HEK293T (cell line): Measurements from ENCODE around the gene ZBTB20.

Experiments
- CTCF ChIA-PET: fragments of 350-600 bp; formaldehyde crosslinking; extraction: SDS; loops from one replicate; lab custom pipeline; 2021; ENCODE audit warnings: antibody characterized with exemption, inconsistent platforms; lab: Yijun Ruan, JAX
- POLR2A ChIA-PET: fragments of 350-600 bp; formaldehyde crosslinking; extraction: SDS; loops from one replicate; lab custom pipeline; 2020; ENCODE audit warnings: antibody characterized with exemption, inconsistent platforms; lab: Yijun Ruan, JAX
- DNase-seq: peaks from one replicate; pipeline ENCODE4 v3.0.0; 2012; ENCODE audit warnings: mixed read lengths; ENCODE audit errors: extremely low spot score
- ARNT ChIP-seq: fragments of 450-650 bp; IDR thresholded peaks from 2 replicates; pipeline ENCODE4 v1.6.1; 2017; ENCODE audit warnings: mild to moderate bottlenecking
- BHLHE40 ChIP-seq: fragments of 450-650 bp; IDR thresholded peaks from 2 replicates; pipeline ENCODE4 v1.6.1; 2016; ENCODE audit warnings: mild to moderate bottlenecking, moderate library complexity, borderline replicate concordance
- CTBP1 ChIP-seq: fragments of 450-650 bp; IDR thresholded peaks from 2 replicates; pipeline ENCODE4 v1.6.1; 2016; ENCODE audit warnings: borderline replicate concordance
- ELF4 ChIP-seq: fragments of 450-650 bp; IDR thresholded peaks from 2 replicates; pipeline ENCODE4 v1.6.1; 2017; ENCODE audit warnings: antibody characterized with exemption
- FOXA1 ChIP-seq: fragments of 450-650 bp; IDR thresholded peaks from 2 replicates; pipeline ENCODE4 v1.6.1; 2016; ENCODE audit warnings: mild to moderate bottlenecking
- FOXK2 ChIP-seq: fragments of 450-650 bp; IDR thresholded peaks from 2 replicates; pipeline ENCODE4 v1.6.1; 2016; ENCODE audit warnings: mild to moderate bottlenecking
- FOXM1 ChIP-seq: fragments of 450-650 bp; IDR thresholded peaks from 2 replicates; pipeline ENCODE4 v1.6.1; 2017; ENCODE audit warnings: mild to moderate bottlenecking, borderline replicate concordance
- HDGF ChIP-seq: fragments of 450-650 bp; IDR thresholded peaks from 2 replicates; pipeline ENCODE4 v1.6.1; 2017; ENCODE audit warnings: antibody characterized with exemption, borderline replicate concordance
- L3MBTL2 ChIP-seq: fragments of 450-650 bp; conservative IDR thresholded peaks from 2 replicates; pipeline ENCODE4 v1.6.1; 2016; ENCODE audit warnings: mild to moderate bottlenecking
- LEF1 ChIP-seq: fragments of 450-650 bp; IDR thresholded peaks from 2 replicates; pipeline ENCODE4 v1.6.1; 2017; ENCODE audit warnings: mild to moderate bottlenecking, borderline replicate concordance
- NFRKB ChIP-seq: fragments of 450-650 bp; IDR thresholded peaks from 2 replicates; pipeline ENCODE4 v1.6.1; 2016; ENCODE audit warnings: mild to moderate bottlenecking, moderate library complexity
- SP1 ChIP-seq: fragments of 450-650 bp; IDR thresholded peaks from 2 replicates; pipeline ENCODE4 v1.6.1; 2017
- SUZ12 ChIP-seq: fragments of 450-650 bp; IDR thresholded peaks from 2 replicates; pipeline ENCODE4 v1.6.1; 2016; ENCODE audit warnings: mild to moderate bottlenecking
- TARDBP ChIP-seq: fragments of 450-650 bp; IDR thresholded peaks from 2 replicates; pipeline ENCODE4 v1.6.1; 2016
- ZNF384 ChIP-seq: fragments of 450-650 bp; IDR thresholded peaks from 2 replicates; pipeline ENCODE4 v1.6.1; 2016
- TF ChIP-seq, protein P1 (sequence below): fragments of 450-650 bp; IDR thresholded peaks from 2 replicates; pipeline ENCODE4 v1.6.1; 2016

Gene ZBTB20

DNA sequence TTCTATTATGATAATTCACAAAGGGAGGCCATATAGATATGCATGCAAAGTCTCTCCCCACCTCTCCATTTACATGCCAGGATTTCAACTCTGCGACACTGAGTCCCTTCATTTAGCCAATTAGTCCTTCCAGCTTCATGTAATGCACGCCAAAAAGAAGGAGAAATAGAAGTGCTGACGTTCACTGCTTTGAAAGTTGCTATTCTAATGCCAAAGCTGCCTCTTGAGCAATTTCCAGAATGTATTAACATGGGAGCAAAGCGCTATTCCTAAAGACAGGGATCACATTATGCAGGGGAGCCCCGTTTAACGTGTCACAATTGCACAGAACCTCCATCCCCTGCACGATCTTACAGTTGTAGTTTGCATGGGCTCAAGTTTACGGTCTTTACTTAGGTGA lies 722.8 kb downstream of the ZBTB20 start:
- no peak for DNase-seq
- TF ChIP-seq BHLHE40 (no peak), FOXA1 (no peak), TARDBP (no peak), FOXK2 (no peak), NFRKB (no peak), ARNT (no peak), FOXM1 (no peak), CTBP1 (no peak), SUZ12 (no peak), HDGF (no peak), LEF1 (no peak), ZNF384 (no peak), L3MBTL2 (no peak), ELF4 (no peak), SP1 (no peak)
- TF ChIP-seq, protein P1, sequence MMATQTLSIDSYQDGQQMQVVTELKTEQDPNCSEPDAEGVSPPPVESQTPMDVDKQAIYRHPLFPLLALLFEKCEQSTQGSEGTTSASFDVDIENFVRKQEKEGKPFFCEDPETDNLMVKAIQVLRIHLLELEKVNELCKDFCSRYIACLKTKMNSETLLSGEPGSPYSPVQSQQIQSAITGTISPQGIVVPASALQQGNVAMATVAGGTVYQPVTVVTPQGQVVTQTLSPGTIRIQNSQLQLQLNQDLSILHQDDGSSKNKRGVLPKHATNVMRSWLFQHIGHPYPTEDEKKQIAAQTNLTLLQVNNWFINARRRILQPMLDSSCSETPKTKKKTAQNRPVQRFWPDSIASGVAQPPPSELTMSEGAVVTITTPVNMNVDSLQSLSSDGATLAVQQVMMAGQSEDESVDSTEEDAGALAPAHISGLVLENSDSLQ, result no peak
- POLR2A ChIA-PET, result no interaction called here
- CTCF ChIA-PET, result interaction anchor here (0.9 kb wide), 1 partner anchor 26 kb away, joined by 3 read pairs; no protein-coding TSS in a partner anchor

DNA sequence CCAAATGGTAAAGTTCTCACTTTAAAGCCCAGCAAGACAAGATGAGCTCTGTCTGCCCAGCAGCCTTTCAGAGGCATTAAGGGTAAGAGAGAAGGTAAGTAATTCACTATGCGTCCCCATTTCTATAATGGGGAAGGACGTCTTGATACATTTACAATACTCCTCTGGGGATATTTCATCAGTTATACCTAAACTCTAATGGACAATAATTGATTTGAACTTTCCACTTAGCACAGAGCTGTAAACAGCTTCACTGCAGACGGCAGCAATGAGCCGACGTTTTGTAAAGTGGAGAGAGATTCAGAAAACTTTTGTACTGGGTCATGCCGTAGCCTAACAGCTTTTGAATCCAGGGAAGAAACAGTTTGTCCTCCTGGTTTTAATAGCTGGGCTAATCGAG lies 725.9 kb downstream of the ZBTB20 start:
- no peak for DNase-seq
- ChIA-PET CTCF (no interaction called here), POLR2A (no interaction called here)
- TF ChIP-seq LEF1, result no peak
- no peak for TF ChIP-seq FOXK2
- TF ChIP-seq NFRKB, result no peak
- TF ChIP-seq BHLHE40, result no peak
- no peak for TF ChIP-seq L3MBTL2
- no peak for TF ChIP-seq FOXA1
- no peak for TF ChIP-seq ARNT
- no peak for TF ChIP-seq CTBP1
- no peak for TF ChIP-seq FOXM1
- no peak for TF ChIP-seq ZNF384
- TF ChIP-seq HDGF, result no peak
- no peak for TF ChIP-seq ELF4
- no peak for TF ChIP-seq SUZ12
- TF ChIP-seq SP1, result no peak
- TF ChIP-seq TARDBP, result no peak
- TF ChIP-seq, protein P1, result no peak

DNA sequence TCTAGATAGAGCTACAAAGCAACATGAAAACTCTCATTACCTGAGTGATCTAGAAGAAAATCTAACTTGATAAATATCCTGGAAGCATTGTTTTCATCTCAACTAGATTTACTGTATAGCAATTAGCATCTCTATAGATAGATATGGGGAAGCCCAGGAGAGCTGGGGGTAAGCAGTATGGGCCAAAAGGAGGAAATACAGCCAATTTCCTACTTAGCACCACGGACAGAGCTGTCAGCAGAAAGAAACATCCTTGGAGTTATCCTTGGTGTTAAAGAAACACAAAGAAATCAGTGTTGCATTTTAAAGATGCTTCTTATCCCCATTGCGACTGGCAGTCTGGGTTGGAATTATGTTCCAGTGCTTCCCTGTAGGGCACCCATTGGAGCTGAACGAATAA lies 727.0 kb downstream of the ZBTB20 start:
- ChIA-PET POLR2A (no interaction called here), CTCF (interaction anchor here (0.6 kb wide), 1 partner anchor 36 kb away, joined by 4 read pairs; no protein-coding TSS in a partner anchor)
- DNase-seq, result no peak
- TF ChIP-seq FOXA1, result no peak
- TF ChIP-seq ELF4, result no peak
- TF ChIP-seq SUZ12, result no peak
- no peak for TF ChIP-seq L3MBTL2
- no peak for TF ChIP-seq BHLHE40
- no peak for TF ChIP-seq ZNF384
- TF ChIP-seq HDGF, result no peak
- TF ChIP-seq TARDBP, result no peak
- TF ChIP-seq, protein P1, result no peak
- no peak for TF ChIP-seq LEF1
- no peak for TF ChIP-seq FOXM1
- TF ChIP-seq FOXK2, result no peak
- TF ChIP-seq CTBP1, result no peak
- TF ChIP-seq NFRKB, result no peak
- TF ChIP-seq SP1, result no peak
- TF ChIP-seq ARNT, result no peak

DNA sequence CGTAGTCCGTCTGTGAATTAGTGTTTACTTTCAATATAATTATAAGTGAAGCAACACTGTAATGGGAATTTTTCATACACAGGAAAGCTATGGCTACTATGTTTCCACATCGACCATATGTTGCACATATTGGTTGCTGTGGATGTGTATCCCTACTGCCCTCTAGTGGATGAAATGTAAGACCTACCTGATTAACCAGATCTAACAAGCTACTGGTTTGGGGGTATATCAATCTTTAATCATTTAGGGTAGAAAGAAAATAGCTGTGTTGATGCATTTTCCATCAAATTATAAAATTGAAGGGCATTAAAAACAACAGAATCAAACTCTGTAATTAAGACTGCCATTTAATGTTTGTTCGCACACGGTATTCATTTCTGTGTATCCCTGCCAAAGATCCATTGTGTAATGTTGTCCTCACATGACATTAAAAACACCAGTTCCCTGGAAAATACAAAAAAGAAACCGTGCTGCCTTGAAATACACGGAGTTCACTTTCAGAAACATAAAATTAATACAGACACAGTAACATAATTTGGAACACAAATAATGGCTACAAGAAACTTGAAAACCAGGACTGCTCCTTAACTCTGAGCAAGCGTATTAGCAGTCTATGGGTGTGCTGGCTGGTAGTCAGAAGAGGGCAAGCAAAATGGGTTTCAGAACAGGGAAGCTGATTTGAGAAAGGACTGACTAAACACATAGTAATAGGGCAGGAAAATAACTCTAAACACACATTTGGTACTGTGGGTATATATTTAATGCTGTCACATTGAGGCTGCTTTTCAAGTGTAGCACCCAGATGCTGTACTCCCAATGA lies 728.2 kb downstream of the ZBTB20 start:
- TF ChIP-seq ZNF384, result no peak
- TF ChIP-seq TARDBP, result no peak
- no peak for TF ChIP-seq SP1
- TF ChIP-seq, protein P1, result no peak
- TF ChIP-seq L3MBTL2, result no peak
- no peak for TF ChIP-seq HDGF
- no peak for TF ChIP-seq LEF1
- TF ChIP-seq FOXA1, result no peak
- TF ChIP-seq ELF4, result no peak
- no peak for TF ChIP-seq NFRKB
- TF ChIP-seq BHLHE40, result no peak
- no peak for TF ChIP-seq SUZ12
- no peak for TF ChIP-seq CTBP1
- TF ChIP-seq ARNT, result no peak
- POLR2A ChIA-PET, result no interaction called here
- CTCF ChIA-PET, result interaction anchor here (0.7 to 1.6 kb wide), 9 partner anchors 10 to 266 kb away, joined by 3 to 11 read pairs (median 4); no protein-coding TSS in a partner anchor
- DNase-seq, result peak; percentile 56

DNA sequence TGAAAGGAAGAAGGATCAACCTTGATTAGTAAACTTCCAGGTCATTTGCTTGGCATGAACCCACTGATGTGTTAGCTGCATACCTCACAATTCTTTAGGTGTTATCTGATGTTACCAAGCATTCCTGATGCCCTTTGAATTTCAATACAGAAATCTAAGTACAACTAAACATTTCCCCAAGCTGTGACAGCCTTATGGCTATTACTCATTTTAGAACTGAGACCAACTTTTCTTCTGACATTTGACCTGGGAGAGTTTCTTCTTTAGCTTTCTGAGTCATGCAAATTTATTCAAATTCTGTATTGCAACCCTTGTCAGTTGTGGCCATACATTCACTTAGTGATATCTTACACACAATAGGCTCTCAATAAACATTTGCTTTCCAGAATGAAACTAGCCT lies 729.0 kb downstream of the ZBTB20 start:
- DNase-seq, result no peak
- CTCF ChIA-PET, result interaction anchor here (0.7 to 1.6 kb wide), 8 partner anchors 9 to 127 kb away, joined by 3 to 11 read pairs (median 4); no protein-coding TSS in a partner anchor
- TF ChIP-seq ZNF384, result no peak
- TF ChIP-seq FOXM1, result no peak
- TF ChIP-seq, protein P1, result no peak
- TF ChIP-seq FOXA1, result no peak
- no peak for TF ChIP-seq NFRKB
- TF ChIP-seq ARNT, result no peak
- POLR2A ChIA-PET, result no interaction called here
